ENCODE measurements around the gene NXPE3. TPM values are rescaled to one million over a fixed set of nuclear protein-coding genes. Genes with fewer than 3 reads are reported as not detected.

The NXPE3 gene
- polyA plus RNA-seq, 1 donor (not counting 4 experiments of a cell fraction or from before 2014, with no cell fraction given): 16.8 TPM

- Histone ChIP-seq H3K4me2 (ENCODE audit: control insufficient read depth, extremely low read depth, insufficient read depth, low read depth, low read length) (no peak overlapping the region), H3K27ac (ENCODE audit: control insufficient read depth, insufficient read depth, low read length) (no peak overlapping the region), H3K79me2 (ENCODE audit: control insufficient read depth, insufficient read depth, low read length) (no peaks in the 10 kb centered on the region), H3K27me3 (ENCODE audit: control insufficient read depth, extremely low read depth, insufficient read depth, low read length) (no peaks in the 10 kb centered on the region), H4K20me1 (ENCODE audit: control insufficient read depth, extremely low read depth, insufficient read depth, low read length) (no peaks in the 10 kb centered on the region), H3K9me1 (ENCODE audit: control insufficient read depth, extremely low read depth, insufficient read depth, low read length) (no peaks in the 10 kb centered on the region), H3K36me3 (ENCODE audit: control insufficient read depth in 2 of 2, extremely low read depth in 1 of 2, insufficient read depth in 2 of 2, low read length in 2 of 2) (no peaks in the 10 kb centered on the region), H3K4me1 (ENCODE audit: control insufficient read depth, extremely low read depth, insufficient read depth, low read length) (no peaks in the 10 kb centered on the region), H3K9me3 (ENCODE audit: control insufficient read depth, low read depth, low read length) (no peaks in the 10 kb centered on the region), H3K4me3 (ENCODE audit: control insufficient read depth in 2 of 3, extremely low read depth in 1 of 3, insufficient read depth in 2 of 3, low read depth in 1 of 3, low read length in 3 of 3) (no peak overlapping the region), H3K9ac (ENCODE audit: control insufficient read depth, extremely low read depth, insufficient read depth, low read length) (no peak overlapping the region), H2AFZ (ENCODE audit: control insufficient read depth, low read length) (no peak overlapping the region)
- dilution Hi-C loops (cut with MboI; ENCODE audit: extremely low pct_ligation_motif_present, low sequenced_read_pairs): no loop called here
- FAIRE-seq (no peak), DNase-seq (ENCODE audit: low read depth, low spot score) (no peak)
- TF ChIP-seq EZH2 (IDR thresholded peaks at IDR 0.05; ENCODE audit: low read length) (no peak), CTCF (optimal IDR thresholded peaks at IDR 0.05 in 1 of 3, IDR thresholded peaks at IDR 0.05 in 1 of 3, conservative IDR thresholded peaks at IDR 0.05 in 1 of 3; ENCODE audit: extremely low read depth in 1 of 3, insufficient read depth in 2 of 3, low read length in 3 of 3) (no peak)
Measured at GRCh38 chr3:101840066-101840465, 61.1 kb downstream of the NXPE3 start.

- H2AFZ ChIP-seq (ENCODE audit: control insufficient read depth, low read length): no peak overlapping the region
- dilution Hi-C loops (cut with MboI; ENCODE audit: extremely low pct_ligation_motif_present, low sequenced_read_pairs): no loop called here
- no peaks in the 10 kb centered on the region for H4K20me1 ChIP-seq (ENCODE audit: control insufficient read depth, extremely low read depth, insufficient read depth, low read length)
- H3K27me3 ChIP-seq (ENCODE audit: control insufficient read depth, extremely low read depth, insufficient read depth, low read length): no peaks in the 10 kb centered on the region
- no peak overlapping the region for H3K9ac ChIP-seq (ENCODE audit: control insufficient read depth, extremely low read depth, insufficient read depth, low read length)
- H3K79me2 ChIP-seq (ENCODE audit: control insufficient read depth, insufficient read depth, low read length): no peaks in the 10 kb centered on the region
- FAIRE-seq: peak; percentile 58
- no peak for DNase-seq (ENCODE audit: low read depth, low spot score)
- H3K36me3 ChIP-seq (ENCODE audit: control insufficient read depth in 2 of 2, extremely low read depth in 1 of 2, insufficient read depth in 2 of 2, low read length in 2 of 2): no peaks in the 10 kb centered on the region
- no peak overlapping the region for H3K27ac ChIP-seq (ENCODE audit: control insufficient read depth, insufficient read depth, low read length)
- H3K9me1 ChIP-seq (ENCODE audit: control insufficient read depth, extremely low read depth, insufficient read depth, low read length): no peaks in the 10 kb centered on the region
- no peak overlapping the region for H3K4me2 ChIP-seq (ENCODE audit: control insufficient read depth, extremely low read depth, insufficient read depth, low read depth, low read length)
- H3K4me1 ChIP-seq (ENCODE audit: control insufficient read depth, extremely low read depth, insufficient read depth, low read length): no peaks in the 10 kb centered on the region
- no peaks in the 10 kb centered on the region for H3K9me3 ChIP-seq (ENCODE audit: control insufficient read depth, low read depth, low read length)
- no peak overlapping the region for H3K4me3 ChIP-seq (ENCODE audit: control insufficient read depth in 2 of 3, extremely low read depth in 1 of 3, insufficient read depth in 2 of 3, low read depth in 1 of 3, low read length in 3 of 3)
- TF ChIP-seq CTCF (optimal IDR thresholded peaks at IDR 0.05 in 1 of 3, IDR thresholded peaks at IDR 0.05 in 1 of 3, conservative IDR thresholded peaks at IDR 0.05 in 1 of 3; ENCODE audit: extremely low read depth in 1 of 3, insufficient read depth in 2 of 3, low read length in 3 of 3) (no peak), EZH2 (IDR thresholded peaks at IDR 0.05; ENCODE audit: low read length) (no peak)
Measured at GRCh38 chr3:101842245-101842934, 63.4 kb downstream of the NXPE3 start.

Measured in keratinocyte (primary cell).